ENCODE measurements around the gene GRAMD4.

GRCh38 chr22:46593996-46594946 lies 25.9 kb upstream of the GRAMD4 start:
- TF ChIP-seq CTCF (conservative IDR thresholded peaks at IDR 0.05; ENCODE audit: low read length) (no peak), EZH2phosphoT487 (IDR thresholded peaks at IDR 0.05; ENCODE audit: borderline replicate concordance, low read depth, low read length) (no peak)
